ENCODE measurements around the gene CXCL14. TPM values are rescaled to one million over a fixed set of nuclear protein-coding genes. Genes with fewer than 3 reads are reported as not detected.

Gene CXCL14
- total RNA-seq, 1 experiment from 2014 or later = not detected

DNA sequence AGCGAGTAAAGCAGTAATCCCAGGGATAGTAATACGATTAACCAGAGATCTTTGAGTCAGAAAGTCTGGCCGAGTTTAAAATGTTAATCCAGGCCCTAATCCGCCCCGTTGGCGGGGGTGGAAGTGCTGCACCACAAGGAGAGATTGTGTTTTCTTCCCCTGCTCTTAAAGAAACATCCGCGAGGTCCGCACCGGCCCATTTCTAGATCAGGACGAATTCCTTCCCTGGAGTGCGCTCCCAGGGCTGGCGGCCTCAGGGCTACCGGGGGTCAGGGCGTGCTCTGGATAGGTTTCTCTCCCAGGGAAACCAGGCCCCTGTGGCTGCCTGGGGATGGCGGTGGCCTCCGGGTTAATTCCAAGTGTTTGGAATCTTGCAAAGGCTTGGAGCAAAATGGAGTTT lies 33.7 kb downstream of the CXCL14 start:
- no peaks in the 10 kb centered on the region for H3K36me3 ChIP-seq (ENCODE audit: control insufficient read depth in 1 of 2, insufficient read depth in 2 of 2, low read length in 2 of 2)
- no peak overlapping the region for H3K27ac ChIP-seq (ENCODE audit: low read depth, low read length)
- DNase-seq (ENCODE audit: low read depth, low spot score) = no peak
- intact Hi-C loops (cut with micrococcal nuclease) = no loop called here
- no peak overlapping the region for H3K9ac ChIP-seq (ENCODE audit: low read length)
- no peaks in the 10 kb centered on the region for H4K20me1 ChIP-seq (ENCODE audit: insufficient read depth)
- no peak overlapping the region for H2AFZ ChIP-seq (ENCODE audit: low read depth, low read length, poor library complexity, severe bottlenecking)
- no peaks in the 10 kb centered on the region for H3K9me3 ChIP-seq (ENCODE audit: control insufficient read depth in 1 of 2, insufficient read depth in 1 of 2, low read depth in 1 of 2, low read length in 2 of 2)
- ATAC-seq = no peak
- H3K4me1 ChIP-seq (ENCODE audit: control insufficient read depth in 1 of 2, insufficient read depth in 2 of 2, low read length in 2 of 2) = no peaks in the 10 kb centered on the region
- H3K27me3 ChIP-seq (ENCODE audit: insufficient read depth, low read length) = peaks cover 12% of the 10 kb centered on the region; the same call in 1 of the 2 replicates
- BruUV-seq (replicated peaks) = no TSS peak
- no peak for TF ChIP-seq YY1 (IDR thresholded peaks at IDR 0.05; ENCODE audit: extremely low read depth, insufficient replicate concordance, low read depth, low read length)
- H3K4me3 ChIP-seq (replicated peaks in 1 of 2; ENCODE audit: low read depth in 1 of 2, low read length in 2 of 2) = no peak overlapping the region
- POLR2A ChIA-PET = no interaction called here
- CTCF ChIA-PET = no interaction called here
- H3K4me2 ChIP-seq (ENCODE audit: low read length) = no peak overlapping the region
- no peaks in the 10 kb centered on the region for H3K79me2 ChIP-seq (ENCODE audit: insufficient read depth, low read length)
- no peaks in the 10 kb centered on the region for H3K9me2 ChIP-seq (ENCODE audit: insufficient read depth)
- RAD21 ChIA-PET (ENCODE audit: low non-redundant PET in 1 of 2, low total read pairs in 2 of 2, uncharacterized antibody in 2 of 2, unreplicated experiment in 2 of 2) = no interaction called here

DNA sequence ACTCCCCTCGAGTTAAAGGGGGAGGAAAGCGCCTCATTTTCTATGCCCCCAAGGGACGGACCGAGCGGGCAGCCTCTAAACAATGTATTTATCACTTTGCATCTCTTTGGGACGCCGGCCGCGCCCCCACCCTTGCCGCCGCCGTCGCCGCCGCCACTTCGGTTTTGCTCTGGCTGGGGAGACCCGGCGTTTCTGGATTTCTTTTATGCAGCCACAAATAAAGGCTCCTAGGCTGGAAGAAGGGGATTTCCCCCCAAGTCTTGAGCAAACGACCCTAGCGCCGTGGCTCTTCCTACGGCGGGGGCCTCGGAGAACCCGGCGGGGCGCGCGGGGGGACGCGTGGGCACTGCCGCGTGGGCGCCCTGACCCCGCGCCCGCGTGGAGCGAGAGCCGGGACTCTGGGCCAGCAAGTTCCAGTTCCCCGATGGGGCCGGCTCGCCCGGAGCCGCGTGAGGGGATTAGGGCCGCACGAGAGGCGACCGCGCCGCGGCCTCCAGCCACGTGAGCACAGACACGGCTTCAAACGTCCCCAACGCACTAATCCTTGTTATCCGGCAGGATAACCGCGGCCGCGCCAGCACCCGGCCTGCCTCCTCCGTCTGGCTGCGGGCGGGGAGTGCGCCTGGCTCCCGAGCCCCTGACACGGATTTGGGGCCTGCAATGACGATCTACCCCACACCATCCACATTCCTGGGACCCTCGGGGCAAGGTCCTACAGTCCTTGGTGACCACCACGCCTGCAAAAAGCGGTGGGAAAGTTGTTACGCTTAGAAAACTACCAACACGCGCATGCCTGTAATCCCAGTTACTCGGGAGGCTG lies 35.1 kb downstream of the CXCL14 start:
- no peak overlapping the region for H3K4me2 ChIP-seq (ENCODE audit: low read length)
- H3K9ac ChIP-seq (ENCODE audit: low read length) = no peak overlapping the region
- POLR2A ChIA-PET = no interaction called here
- H3K4me3 ChIP-seq (replicated peaks in 1 of 2; ENCODE audit: low read depth in 1 of 2, low read length in 2 of 2) = no peak overlapping the region
- no peaks in the 10 kb centered on the region for H3K79me2 ChIP-seq (ENCODE audit: insufficient read depth, low read length)
- ATAC-seq (no peak), DNase-seq (ENCODE audit: low read depth, low spot score) (no peak)
- H3K27ac ChIP-seq (ENCODE audit: low read depth, low read length) = no peak overlapping the region
- no TSS peak for BruUV-seq (replicated peaks)
- no peak overlapping the region for H2AFZ ChIP-seq (ENCODE audit: low read depth, low read length, poor library complexity, severe bottlenecking)
- CTCF ChIA-PET = no interaction called here
- intact Hi-C loops (cut with micrococcal nuclease) = no loop called here
- H3K36me3 ChIP-seq (ENCODE audit: control insufficient read depth in 1 of 2, insufficient read depth in 2 of 2, low read length in 2 of 2) = no peaks in the 10 kb centered on the region
- no peaks in the 10 kb centered on the region for H4K20me1 ChIP-seq (ENCODE audit: insufficient read depth)
- H3K9me2 ChIP-seq (ENCODE audit: insufficient read depth) = no peaks in the 10 kb centered on the region
- H3K4me1 ChIP-seq (ENCODE audit: control insufficient read depth in 1 of 2, insufficient read depth in 2 of 2, low read length in 2 of 2) = no peaks in the 10 kb centered on the region
- no peaks in the 10 kb centered on the region for H3K9me3 ChIP-seq (ENCODE audit: control insufficient read depth in 1 of 2, insufficient read depth in 1 of 2, low read depth in 1 of 2, low read length in 2 of 2)
- RAD21 ChIA-PET (ENCODE audit: low non-redundant PET in 1 of 2, low total read pairs in 2 of 2, uncharacterized antibody in 2 of 2, unreplicated experiment in 2 of 2) = no interaction called here
- peaks cover 8% of the 10 kb centered on the region; the same call in 1 of the 2 replicates for H3K27me3 ChIP-seq (ENCODE audit: insufficient read depth, low read length)
- TF ChIP-seq CBX3 (IDR thresholded peaks at IDR 0.05; ENCODE audit: low read depth) = no peak
- no peak for TF ChIP-seq FOSL1 (IDR thresholded peaks at IDR 0.05; ENCODE audit: low read depth)
- TF ChIP-seq TCF7L2 (IDR thresholded peaks at IDR 0.05; ENCODE audit: borderline replicate concordance, extremely low read depth, insufficient read depth, insufficient read length) = no peak
- no peak for TF ChIP-seq ELF1 (IDR thresholded peaks at IDR 0.05; ENCODE audit: borderline replicate concordance, low read depth)
- TF ChIP-seq SP1 (IDR thresholded peaks at IDR 0.05; ENCODE audit: low read depth) = no peak
- TF ChIP-seq ZFX (IDR thresholded peaks at IDR 0.05) = no peak
- TF ChIP-seq EZH2 (IDR thresholded peaks at IDR 0.05) = no peak
- TF ChIP-seq CEBPB (IDR thresholded peaks at IDR 0.05; ENCODE audit: low read depth) = no peak
- TF ChIP-seq RAD21 (IDR thresholded peaks at IDR 0.05; ENCODE audit: low read depth) = no peak
- TF ChIP-seq SRF (IDR thresholded peaks at IDR 0.05; ENCODE audit: low read depth) = no peak
- TF ChIP-seq, protein P1, sequence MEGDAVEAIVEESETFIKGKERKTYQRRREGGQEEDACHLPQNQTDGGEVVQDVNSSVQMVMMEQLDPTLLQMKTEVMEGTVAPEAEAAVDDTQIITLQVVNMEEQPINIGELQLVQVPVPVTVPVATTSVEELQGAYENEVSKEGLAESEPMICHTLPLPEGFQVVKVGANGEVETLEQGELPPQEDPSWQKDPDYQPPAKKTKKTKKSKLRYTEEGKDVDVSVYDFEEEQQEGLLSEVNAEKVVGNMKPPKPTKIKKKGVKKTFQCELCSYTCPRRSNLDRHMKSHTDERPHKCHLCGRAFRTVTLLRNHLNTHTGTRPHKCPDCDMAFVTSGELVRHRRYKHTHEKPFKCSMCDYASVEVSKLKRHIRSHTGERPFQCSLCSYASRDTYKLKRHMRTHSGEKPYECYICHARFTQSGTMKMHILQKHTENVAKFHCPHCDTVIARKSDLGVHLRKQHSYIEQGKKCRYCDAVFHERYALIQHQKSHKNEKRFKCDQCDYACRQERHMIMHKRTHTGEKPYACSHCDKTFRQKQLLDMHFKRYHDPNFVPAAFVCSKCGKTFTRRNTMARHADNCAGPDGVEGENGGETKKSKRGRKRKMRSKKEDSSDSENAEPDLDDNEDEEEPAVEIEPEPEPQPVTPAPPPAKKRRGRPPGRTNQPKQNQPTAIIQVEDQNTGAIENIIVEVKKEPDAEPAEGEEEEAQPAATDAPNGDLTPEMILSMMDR (IDR thresholded peaks at IDR 0.05 in 2 of 3, conservative IDR thresholded peaks at IDR 0.05 in 1 of 3; ENCODE audit: borderline replicate concordance in 1 of 3, insufficient read depth in 1 of 3, low read depth in 2 of 3, low read length in 2 of 3) = no peak
- no peak for TF ChIP-seq YY1 (IDR thresholded peaks at IDR 0.05; ENCODE audit: extremely low read depth, insufficient replicate concordance, low read depth, low read length)
- no peak for TF ChIP-seq POLR2AphosphoS5 (IDR thresholded peaks at IDR 0.05; ENCODE audit: low read depth, low read length)
- TF ChIP-seq, protein P2, sequence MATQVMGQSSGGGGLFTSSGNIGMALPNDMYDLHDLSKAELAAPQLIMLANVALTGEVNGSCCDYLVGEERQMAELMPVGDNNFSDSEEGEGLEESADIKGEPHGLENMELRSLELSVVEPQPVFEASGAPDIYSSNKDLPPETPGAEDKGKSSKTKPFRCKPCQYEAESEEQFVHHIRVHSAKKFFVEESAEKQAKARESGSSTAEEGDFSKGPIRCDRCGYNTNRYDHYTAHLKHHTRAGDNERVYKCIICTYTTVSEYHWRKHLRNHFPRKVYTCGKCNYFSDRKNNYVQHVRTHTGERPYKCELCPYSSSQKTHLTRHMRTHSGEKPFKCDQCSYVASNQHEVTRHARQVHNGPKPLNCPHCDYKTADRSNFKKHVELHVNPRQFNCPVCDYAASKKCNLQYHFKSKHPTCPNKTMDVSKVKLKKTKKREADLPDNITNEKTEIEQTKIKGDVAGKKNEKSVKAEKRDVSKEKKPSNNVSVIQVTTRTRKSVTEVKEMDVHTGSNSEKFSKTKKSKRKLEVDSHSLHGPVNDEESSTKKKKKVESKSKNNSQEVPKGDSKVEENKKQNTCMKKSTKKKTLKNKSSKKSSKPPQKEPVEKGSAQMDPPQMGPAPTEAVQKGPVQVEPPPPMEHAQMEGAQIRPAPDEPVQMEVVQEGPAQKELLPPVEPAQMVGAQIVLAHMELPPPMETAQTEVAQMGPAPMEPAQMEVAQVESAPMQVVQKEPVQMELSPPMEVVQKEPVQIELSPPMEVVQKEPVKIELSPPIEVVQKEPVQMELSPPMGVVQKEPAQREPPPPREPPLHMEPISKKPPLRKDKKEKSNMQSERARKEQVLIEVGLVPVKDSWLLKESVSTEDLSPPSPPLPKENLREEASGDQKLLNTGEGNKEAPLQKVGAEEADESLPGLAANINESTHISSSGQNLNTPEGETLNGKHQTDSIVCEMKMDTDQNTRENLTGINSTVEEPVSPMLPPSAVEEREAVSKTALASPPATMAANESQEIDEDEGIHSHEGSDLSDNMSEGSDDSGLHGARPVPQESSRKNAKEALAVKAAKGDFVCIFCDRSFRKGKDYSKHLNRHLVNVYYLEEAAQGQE (IDR thresholded peaks at IDR 0.05; ENCODE audit: low read depth) = no peak
- TF ChIP-seq, protein P3, sequence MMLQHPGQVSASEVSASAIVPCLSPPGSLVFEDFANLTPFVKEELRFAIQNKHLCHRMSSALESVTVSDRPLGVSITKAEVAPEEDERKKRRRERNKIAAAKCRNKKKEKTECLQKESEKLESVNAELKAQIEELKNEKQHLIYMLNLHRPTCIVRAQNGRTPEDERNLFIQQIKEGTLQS (IDR thresholded peaks at IDR 0.05) = no peak
